ENCODE measurements around the gene MYO18B.

DNA sequence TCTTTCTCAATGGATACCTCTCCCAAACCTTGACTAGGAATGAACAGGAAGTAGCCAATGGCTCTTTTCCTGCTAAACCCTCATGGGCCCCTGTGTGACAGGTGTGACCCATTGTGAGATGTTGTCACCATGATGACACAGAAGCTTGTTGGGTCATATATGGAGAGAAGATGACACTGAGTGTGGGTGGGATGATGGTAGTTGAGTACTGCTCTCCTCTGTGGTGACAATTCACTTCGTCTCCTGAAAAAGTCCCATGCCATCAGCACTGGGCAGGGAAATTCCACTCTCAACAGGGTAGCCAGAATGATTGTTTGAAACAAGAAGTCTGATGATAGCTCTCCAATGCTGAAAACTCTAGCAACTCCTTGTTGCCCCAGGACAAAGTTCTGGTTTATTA is 333.3 kb downstream of the MYO18B start:
- TF ChIP-seq CTCF (conservative IDR thresholded peaks at IDR 0.05) (no peak), ZFX (IDR thresholded peaks at IDR 0.05) (no peak)

Data from C4-2B (cell line).